ENCODE results near the gene CPXM1. TPM values are rescaled to one million over a fixed set of nuclear protein-coding genes. Genes with fewer than 3 reads are reported as not detected.
A peak's percentile ranks its signal among the peaks of the same experiment; 100 is the strongest.

Gene CPXM1
- total RNA-seq, 1 donor from 2014 or later, result 218 TPM

DNA sequence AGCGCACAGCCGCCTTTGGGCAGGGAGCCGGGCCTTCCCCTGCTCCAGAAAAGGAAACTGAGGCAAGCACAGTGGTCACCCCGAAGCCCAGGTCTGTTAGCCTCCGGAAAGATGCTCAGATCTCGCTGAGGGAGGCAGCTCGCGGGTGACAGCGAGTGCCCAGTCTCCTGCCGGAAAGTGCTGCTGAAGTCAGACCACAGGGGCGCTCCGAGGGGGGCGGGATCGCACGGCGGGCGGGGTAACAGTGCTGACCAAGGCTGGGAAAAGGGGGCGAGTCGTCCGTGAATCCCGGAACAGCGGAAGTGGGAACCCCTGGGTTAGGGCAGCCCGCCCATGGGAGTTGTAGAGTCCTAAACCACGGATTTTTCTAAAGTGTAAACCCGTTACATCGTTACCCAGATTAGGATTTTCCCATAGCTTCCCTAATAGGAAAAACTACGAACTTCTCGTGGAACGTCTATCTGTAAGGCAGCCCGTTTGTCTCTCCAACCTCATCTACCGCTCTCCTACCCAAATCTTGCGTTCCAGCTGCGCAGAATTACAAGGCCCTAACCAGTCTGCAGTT is 40.6 kb upstream of the CPXM1 start:
- H3K4me3 Mint-ChIP-seq, result peak overlapping the region; percentile 91
- TF ChIP-seq, protein P1, sequence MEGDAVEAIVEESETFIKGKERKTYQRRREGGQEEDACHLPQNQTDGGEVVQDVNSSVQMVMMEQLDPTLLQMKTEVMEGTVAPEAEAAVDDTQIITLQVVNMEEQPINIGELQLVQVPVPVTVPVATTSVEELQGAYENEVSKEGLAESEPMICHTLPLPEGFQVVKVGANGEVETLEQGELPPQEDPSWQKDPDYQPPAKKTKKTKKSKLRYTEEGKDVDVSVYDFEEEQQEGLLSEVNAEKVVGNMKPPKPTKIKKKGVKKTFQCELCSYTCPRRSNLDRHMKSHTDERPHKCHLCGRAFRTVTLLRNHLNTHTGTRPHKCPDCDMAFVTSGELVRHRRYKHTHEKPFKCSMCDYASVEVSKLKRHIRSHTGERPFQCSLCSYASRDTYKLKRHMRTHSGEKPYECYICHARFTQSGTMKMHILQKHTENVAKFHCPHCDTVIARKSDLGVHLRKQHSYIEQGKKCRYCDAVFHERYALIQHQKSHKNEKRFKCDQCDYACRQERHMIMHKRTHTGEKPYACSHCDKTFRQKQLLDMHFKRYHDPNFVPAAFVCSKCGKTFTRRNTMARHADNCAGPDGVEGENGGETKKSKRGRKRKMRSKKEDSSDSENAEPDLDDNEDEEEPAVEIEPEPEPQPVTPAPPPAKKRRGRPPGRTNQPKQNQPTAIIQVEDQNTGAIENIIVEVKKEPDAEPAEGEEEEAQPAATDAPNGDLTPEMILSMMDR (conservative IDR thresholded peaks at IDR 0.05), result no peak
- H3K4me1 Mint-ChIP-seq, result peaks cover 13% of the 10 kb centered on the region
- H3K9me3 Mint-ChIP-seq, result no peaks in the 10 kb centered on the region
- H3K27ac Mint-ChIP-seq (ENCODE audit: unreplicated experiment), result peak overlapping the region; percentile 28
- H3K27me3 Mint-ChIP-seq (ENCODE audit: low read depth), result no peaks in the 10 kb centered on the region
- DNase-seq (ENCODE audit: low read depth, low spot score), result peak; percentile 38
- peaks cover 24% of the 10 kb centered on the region for H3K36me3 Mint-ChIP-seq (ENCODE audit: low read depth)

DNA sequence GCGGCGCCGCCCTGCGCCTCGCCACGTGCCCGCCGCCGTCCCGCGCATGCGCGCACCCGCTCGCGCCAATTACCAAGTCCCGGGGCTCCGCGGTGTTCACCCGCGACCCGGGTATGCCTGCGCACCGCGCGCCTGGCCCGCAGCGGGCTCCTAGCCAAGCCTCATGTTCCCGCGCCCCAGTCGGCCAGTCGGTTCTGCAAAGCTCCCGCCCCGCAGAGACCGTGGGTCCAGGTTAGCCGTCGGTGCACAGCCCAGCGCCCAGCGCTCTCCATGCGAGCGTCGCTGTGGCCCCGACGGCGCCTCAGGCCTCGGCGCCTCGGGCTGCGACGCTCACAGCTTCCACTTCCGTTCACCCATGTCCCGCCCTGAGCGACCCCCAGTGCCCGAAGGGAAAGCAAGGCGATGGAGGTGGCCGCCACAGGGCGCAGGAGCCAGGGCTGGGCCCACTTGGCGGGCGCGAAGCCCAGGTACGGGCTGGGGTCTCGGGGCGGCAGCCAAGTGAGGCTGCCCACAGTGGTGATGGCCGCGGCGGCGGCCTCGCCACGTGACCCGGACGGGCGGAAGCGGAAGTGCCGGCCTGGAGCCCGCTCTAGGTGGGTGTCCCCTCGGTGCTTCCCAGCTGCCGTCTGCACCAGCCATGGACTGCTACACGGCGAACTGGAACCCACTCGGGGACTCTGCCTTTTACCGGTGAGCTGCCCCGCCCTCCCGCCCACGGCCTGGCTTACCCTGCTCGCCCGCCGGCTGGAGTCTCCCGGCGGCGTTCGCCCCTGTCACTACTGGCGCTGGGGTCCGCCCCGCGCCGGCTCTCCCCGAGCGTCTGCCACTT is 39.9 kb upstream of the CPXM1 start, which contains the start of the genes PCED1A and VPS16:
TSS of gene PCED1A (minus strand) at position 518 of the 829 bp plus-strand sequence. CDS start 743 bp downstream, outside the sequence.
TSS of gene VPS16 (plus strand) at position 608 of the 829 bp plus-strand sequence. CDS start at position 638, 30 bp downstream.
- TF ChIP-seq, protein P1 (conservative IDR thresholded peaks at IDR 0.05), result no peak
- Mint-ChIP-seq H3K27ac (ENCODE audit: unreplicated experiment) (peak within 1 kb of the TSS; percentile 28), H3K4me3 (peak within 1 kb of the TSS; percentile 91), H3K9me3 (no peaks in the 10 kb centered on the region), H3K36me3 (ENCODE audit: low read depth) (peaks cover 25% of the 10 kb centered on the region), H3K27me3 (ENCODE audit: low read depth) (no peaks in the 10 kb centered on the region), H3K4me1 (peaks cover 13% of the 10 kb centered on the region)
- DNase-seq (ENCODE audit: low read depth, low spot score), result peak; percentile 79

DNA sequence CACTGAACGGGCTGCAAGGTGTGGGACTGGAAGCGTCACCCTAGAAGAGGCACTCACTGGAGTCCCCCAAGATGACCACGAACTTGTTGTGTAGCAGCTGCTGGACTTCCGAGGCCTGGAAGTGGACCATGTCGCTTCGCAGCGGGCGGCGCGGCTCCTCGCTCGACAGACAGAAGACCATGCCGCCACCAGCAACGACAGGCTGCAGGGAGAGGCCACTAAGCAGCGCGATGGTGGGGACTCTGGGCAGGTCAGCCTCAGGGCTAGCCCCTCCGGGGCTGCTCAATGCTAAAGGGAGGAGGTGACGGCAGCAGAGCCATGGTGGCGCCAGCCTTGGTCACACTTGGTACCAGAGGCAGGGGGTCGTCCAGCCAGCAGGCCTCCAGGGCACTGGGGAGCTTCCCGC is 39.3 kb upstream of the CPXM1 start:
- no peaks in the 10 kb centered on the region for H3K9me3 Mint-ChIP-seq
- H3K4me3 Mint-ChIP-seq, result peak overlapping the region; percentile 88
- peak overlapping the region; percentile 25 for H3K27ac Mint-ChIP-seq (ENCODE audit: unreplicated experiment)
- H3K27me3 Mint-ChIP-seq (ENCODE audit: low read depth), result no peaks in the 10 kb centered on the region
- peaks cover 27% of the 10 kb centered on the region for H3K36me3 Mint-ChIP-seq (ENCODE audit: low read depth)
- H3K4me1 Mint-ChIP-seq, result peaks cover 13% of the 10 kb centered on the region
- DNase-seq (ENCODE audit: low read depth, low spot score), result no peak
- TF ChIP-seq, protein P1 (conservative IDR thresholded peaks at IDR 0.05), result no peak

DNA sequence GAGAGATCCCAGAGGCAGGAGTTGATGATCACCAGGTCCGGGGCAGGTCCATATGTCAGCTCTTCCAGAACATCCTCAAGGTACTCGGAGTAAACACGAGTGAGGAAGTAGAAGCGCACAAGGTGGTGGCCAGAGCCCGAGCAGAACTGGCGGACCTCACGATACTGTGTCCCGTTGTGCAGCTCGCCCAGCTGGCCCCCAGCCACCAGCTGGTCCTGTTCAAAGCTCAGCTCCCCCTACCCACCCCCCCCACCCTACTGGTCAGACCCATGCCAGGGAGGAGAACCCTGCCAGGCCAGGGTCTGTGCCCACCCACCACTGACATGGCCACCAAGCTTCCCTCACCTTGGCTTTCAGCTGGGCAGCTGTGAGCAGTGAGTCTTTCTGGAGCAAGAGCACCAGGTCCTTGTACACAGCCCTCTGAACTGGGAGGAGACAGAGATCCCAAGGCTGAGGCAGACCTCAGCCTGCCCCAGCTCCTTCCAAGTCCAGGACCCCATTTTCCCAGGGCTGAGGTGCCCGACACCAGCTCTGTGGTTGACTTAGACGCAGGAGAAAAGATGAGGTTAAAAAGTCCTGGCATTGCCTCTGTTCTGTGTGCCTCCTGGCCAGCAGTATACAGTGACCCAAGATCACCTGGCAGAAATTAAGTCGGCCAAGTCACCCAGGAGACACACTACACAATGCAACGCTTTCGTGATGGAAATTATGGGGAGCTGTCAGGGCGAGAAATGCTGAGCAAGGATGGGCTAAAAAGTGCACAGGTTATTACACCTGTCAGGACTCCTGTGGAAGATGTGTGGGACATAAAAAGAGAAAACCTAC is 38.6 kb upstream of the CPXM1 start:
- H3K27me3 Mint-ChIP-seq (ENCODE audit: low read depth), result no peaks in the 10 kb centered on the region
- H3K36me3 Mint-ChIP-seq (ENCODE audit: low read depth), result peaks cover 27% of the 10 kb centered on the region
- TF ChIP-seq, protein P1 (conservative IDR thresholded peaks at IDR 0.05), result no peak
- H3K9me3 Mint-ChIP-seq, result no peaks in the 10 kb centered on the region
- peak overlapping the region; percentile 88 for H3K4me3 Mint-ChIP-seq
- H3K27ac Mint-ChIP-seq (ENCODE audit: unreplicated experiment), result peak overlapping the region; percentile 25
- DNase-seq (ENCODE audit: low read depth, low spot score), result no peak
- peaks cover 13% of the 10 kb centered on the region for H3K4me1 Mint-ChIP-seq

DNA sequence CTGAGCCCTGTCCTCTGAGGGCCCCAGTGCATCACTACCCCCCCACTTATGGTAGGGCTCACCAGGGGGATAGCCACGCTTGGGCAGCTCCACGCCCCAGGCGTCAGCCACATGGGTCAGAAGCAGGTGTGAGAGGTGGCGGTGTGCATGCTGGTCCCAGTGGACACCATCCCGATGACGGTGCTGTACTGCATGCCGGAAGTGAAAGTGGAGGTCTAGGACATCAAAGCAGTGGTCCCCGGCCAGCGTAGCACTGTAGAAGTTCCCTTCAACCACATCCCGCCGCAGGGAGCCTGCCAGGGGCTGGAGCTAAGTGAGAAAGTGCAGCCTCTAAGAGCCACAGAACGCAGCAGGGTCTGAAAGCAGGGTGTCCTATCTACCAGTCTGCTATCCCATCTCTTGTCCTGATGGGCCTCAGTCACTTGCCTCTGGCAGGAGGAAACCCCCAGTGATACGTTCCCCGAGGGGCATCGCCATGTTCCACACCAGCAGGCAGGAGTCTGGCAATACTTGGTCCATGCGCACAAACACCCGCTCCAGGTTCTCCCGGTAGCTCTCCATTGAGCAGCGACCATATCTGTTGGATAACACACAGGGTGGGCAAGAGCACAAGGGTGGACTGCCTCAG is 37.9 kb upstream of the CPXM1 start:
- DNase-seq (ENCODE audit: low read depth, low spot score), result no peak
- TF ChIP-seq, protein P1 (conservative IDR thresholded peaks at IDR 0.05), result no peak
- H3K4me1 Mint-ChIP-seq, result peaks cover 13% of the 10 kb centered on the region
- H3K36me3 Mint-ChIP-seq (ENCODE audit: low read depth), result peaks cover 27% of the 10 kb centered on the region
- H3K4me3 Mint-ChIP-seq, result peak overlapping the region; percentile 72
- no peaks in the 10 kb centered on the region for H3K9me3 Mint-ChIP-seq
- H3K27ac Mint-ChIP-seq (ENCODE audit: unreplicated experiment), result no peak overlapping the region
- H3K27me3 Mint-ChIP-seq (ENCODE audit: low read depth), result no peaks in the 10 kb centered on the region

Data from neural crest cell (in vitro differentiated cells).